DND-41 (cell line): Measurements from ENCODE around the gene MEI1.

Source experiments
- EZH2 ChIP-seq: IDR thresholded peaks from 3 replicates; pipeline ENCODE4 v1.6.1; 2012; ENCODE audit warnings: borderline replicate concordance, low read depth, mild to moderate bottlenecking, moderate library complexity, low read length, inconsistent platforms; ENCODE audit not compliant: severe bottlenecking
- TF ChIP-seq, protein P1 (sequence below): IDR thresholded peaks from 2 replicates; pipeline ENCODE4 v1.5.1; 2012; ENCODE audit warnings: borderline replicate concordance, low read length, moderate library complexity, mild to moderate bottlenecking; ENCODE audit not compliant: poor library complexity, severe bottlenecking; ENCODE audit errors: extremely low read depth

GRCh38 chr22:41770715-41771468 is 71.6 kb downstream of the MEI1 start:
- TF ChIP-seq, protein P1, sequence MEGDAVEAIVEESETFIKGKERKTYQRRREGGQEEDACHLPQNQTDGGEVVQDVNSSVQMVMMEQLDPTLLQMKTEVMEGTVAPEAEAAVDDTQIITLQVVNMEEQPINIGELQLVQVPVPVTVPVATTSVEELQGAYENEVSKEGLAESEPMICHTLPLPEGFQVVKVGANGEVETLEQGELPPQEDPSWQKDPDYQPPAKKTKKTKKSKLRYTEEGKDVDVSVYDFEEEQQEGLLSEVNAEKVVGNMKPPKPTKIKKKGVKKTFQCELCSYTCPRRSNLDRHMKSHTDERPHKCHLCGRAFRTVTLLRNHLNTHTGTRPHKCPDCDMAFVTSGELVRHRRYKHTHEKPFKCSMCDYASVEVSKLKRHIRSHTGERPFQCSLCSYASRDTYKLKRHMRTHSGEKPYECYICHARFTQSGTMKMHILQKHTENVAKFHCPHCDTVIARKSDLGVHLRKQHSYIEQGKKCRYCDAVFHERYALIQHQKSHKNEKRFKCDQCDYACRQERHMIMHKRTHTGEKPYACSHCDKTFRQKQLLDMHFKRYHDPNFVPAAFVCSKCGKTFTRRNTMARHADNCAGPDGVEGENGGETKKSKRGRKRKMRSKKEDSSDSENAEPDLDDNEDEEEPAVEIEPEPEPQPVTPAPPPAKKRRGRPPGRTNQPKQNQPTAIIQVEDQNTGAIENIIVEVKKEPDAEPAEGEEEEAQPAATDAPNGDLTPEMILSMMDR, result no peak
- no peak for TF ChIP-seq EZH2
